Measurements from ENCODE around the gene GRM7.

- TF ChIP-seq POLR2AphosphoS5 (IDR thresholded peaks at IDR 0.05; ENCODE audit: low read depth) (no peak), CTCF (conservative IDR thresholded peaks at IDR 0.05; ENCODE audit: low read depth in 2 of 2) (peak in 1 of 2 experiments; percentile 20; a peak in 2 of 4 replicates), EZH2 (IDR thresholded peaks at IDR 0.05; ENCODE audit: low read depth, unreplicated experiment) (no peak), NANOG (IDR thresholded peaks at IDR 0.05; ENCODE audit: borderline replicate concordance) (no peak), EZH2phosphoT487 (IDR thresholded peaks at IDR 0.05; ENCODE audit: unreplicated experiment) (no peak), STAT1 (IDR thresholded peaks at IDR 0.05; ENCODE audit: unreplicated experiment) (no peak), REST (IDR thresholded peaks at IDR 0.05; ENCODE audit: unreplicated experiment) (no peak), JUNB (IDR thresholded peaks at IDR 0.05; ENCODE audit: unreplicated experiment) (no peak), ETS1 (IDR thresholded peaks at IDR 0.05) (no peak), ZNF114 (CRISPR knock-in tag; IDR thresholded peaks at IDR 0.05) (no peak), CREB1 (CRISPR knock-in tag; IDR thresholded peaks at IDR 0.05; ENCODE audit: low read depth) (no peak)
Measured at GRCh38 chr3:7260975-7261374, 400.1 kb downstream of the GRM7 start.
